B cell (primary cell): Measurements from ENCODE around the gene GPNMB.

Source experiments
- EZH2 ChIP-seq: IDR thresholded peaks from 2 replicates; pipeline ENCODE4 v1.6.1; 2012; ENCODE audit warnings: borderline replicate concordance, low read depth, mild to moderate bottlenecking, moderate library complexity, low read length; ENCODE audit not compliant: insufficient read depth, poor library complexity, severe bottlenecking
- TF ChIP-seq, protein P1 (sequence below): fragments of 200-600 bp; IDR thresholded peaks from one replicate; pipeline ENCODE4 v1.8.0; 2022; ENCODE audit warnings: antibody characterized with exemption, mild to moderate bottlenecking

DNA sequence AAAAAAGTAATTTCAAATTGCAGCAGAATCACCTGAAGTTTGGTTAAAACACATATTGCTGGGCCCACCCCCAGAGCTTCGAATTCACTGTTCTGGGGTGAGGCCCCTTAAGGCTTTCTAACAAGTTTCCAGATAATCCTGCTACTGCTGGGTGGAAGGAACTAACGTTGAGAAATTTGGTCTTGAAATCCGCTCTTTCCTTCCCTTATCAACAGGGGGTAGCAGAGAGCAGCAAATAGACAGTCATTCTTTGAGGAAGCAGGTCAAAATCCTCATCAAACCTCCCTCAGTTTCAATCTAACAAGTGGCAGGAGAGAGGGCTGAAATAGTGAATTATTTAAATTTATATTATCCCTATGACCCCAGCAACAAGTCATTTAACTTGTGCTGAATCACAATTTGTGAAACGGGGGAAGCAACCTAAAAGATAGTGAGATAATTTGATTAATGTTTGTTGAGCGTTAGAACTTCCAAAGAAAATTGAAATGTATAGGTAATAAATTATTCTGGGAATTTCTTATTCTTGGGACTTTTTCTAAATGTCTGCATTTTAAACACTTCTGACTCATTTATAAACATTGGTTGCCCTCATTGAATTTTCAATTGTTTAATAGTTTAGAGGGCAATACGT is 30.9 kb downstream of the GPNMB start:
- TF ChIP-seq, protein P1, sequence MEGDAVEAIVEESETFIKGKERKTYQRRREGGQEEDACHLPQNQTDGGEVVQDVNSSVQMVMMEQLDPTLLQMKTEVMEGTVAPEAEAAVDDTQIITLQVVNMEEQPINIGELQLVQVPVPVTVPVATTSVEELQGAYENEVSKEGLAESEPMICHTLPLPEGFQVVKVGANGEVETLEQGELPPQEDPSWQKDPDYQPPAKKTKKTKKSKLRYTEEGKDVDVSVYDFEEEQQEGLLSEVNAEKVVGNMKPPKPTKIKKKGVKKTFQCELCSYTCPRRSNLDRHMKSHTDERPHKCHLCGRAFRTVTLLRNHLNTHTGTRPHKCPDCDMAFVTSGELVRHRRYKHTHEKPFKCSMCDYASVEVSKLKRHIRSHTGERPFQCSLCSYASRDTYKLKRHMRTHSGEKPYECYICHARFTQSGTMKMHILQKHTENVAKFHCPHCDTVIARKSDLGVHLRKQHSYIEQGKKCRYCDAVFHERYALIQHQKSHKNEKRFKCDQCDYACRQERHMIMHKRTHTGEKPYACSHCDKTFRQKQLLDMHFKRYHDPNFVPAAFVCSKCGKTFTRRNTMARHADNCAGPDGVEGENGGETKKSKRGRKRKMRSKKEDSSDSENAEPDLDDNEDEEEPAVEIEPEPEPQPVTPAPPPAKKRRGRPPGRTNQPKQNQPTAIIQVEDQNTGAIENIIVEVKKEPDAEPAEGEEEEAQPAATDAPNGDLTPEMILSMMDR: peak; percentile 90
- no peak for TF ChIP-seq EZH2
